ENCODE results near the gene GTF3C4. TPM values are rescaled to one million over a fixed set of nuclear protein-coding genes. Genes with fewer than 3 reads are reported as not detected.
A peak's percentile ranks its signal among the peaks of the same experiment; 100 is the strongest.

The GTF3C4 gene
- total RNA-seq, 1 donor from 2014 or later = 16.5 TPM

GRCh38 chr9:132648283-132648682, 22.0 kb upstream of the GTF3C4 start:
- no peak for DNase-seq (ENCODE audit: low spot score)

- DNase-seq (ENCODE audit: low spot score) = no peak
Measured at GRCh38 chr9:132648685-132649084, 21.6 kb upstream of the GTF3C4 start.

- no peak for DNase-seq (ENCODE audit: low spot score)
Measured at GRCh38 chr9:132651259-132651658, 19.0 kb upstream of the GTF3C4 start.

- no peak for DNase-seq (ENCODE audit: low spot score)
Measured at GRCh38 chr9:132656299-132656698, 14.0 kb upstream of the GTF3C4 start.

GRCh38 chr9:132662152-132662945, 7.9 kb upstream of the GTF3C4 start:
- DNase-seq (ENCODE audit: low spot score) = no peak

- no peak for DNase-seq (ENCODE audit: low spot score)
Measured at GRCh38 chr9:132663117-132663516, 7.1 kb upstream of the GTF3C4 start.

GRCh38 chr9:132663851-132664250, 6.4 kb upstream of the GTF3C4 start:
- DNase-seq (ENCODE audit: low spot score) = no peak

GRCh38 chr9:132669319-132669697, 956 bp upstream of the GTF3C4 start:
- no peak for DNase-seq (ENCODE audit: low spot score)

- DNase-seq (ENCODE audit: low spot score) = peak; percentile 88
Measured at GRCh38 chr9:132669698-132670456, 387 bp upstream of the GTF3C4 start, which contains the start of gene DDX31. DDX31 (minus strand) TSS chr9:132669983; CDS start chr9:132669934, 49 bp downstream.

GRCh38 chr9:132671620-132672412, 1.6 kb downstream of the GTF3C4 start:
- DNase-seq (ENCODE audit: low spot score) = no peak

GRCh38 chr9:132672413-132672690, 2.1 kb downstream of the GTF3C4 start:
- no peak for DNase-seq (ENCODE audit: low spot score)

GRCh38 chr9:132673355-132673754, 3.1 kb downstream of the GTF3C4 start:
- DNase-seq (ENCODE audit: low spot score) = no peak

- DNase-seq (ENCODE audit: low spot score) = no peak
Measured at GRCh38 chr9:132674485-132674884, 4.2 kb downstream of the GTF3C4 start.

- no peak for DNase-seq (ENCODE audit: low spot score)
Measured at GRCh38 chr9:132677976-132678375, 7.7 kb downstream of the GTF3C4 start.

- no peak for DNase-seq (ENCODE audit: low spot score)
Measured at GRCh38 chr9:132679946-132680625, 9.8 kb downstream of the GTF3C4 start.

GRCh38 chr9:132681561-132681960, 11.3 kb downstream of the GTF3C4 start:
- DNase-seq (ENCODE audit: low spot score) = no peak

GRCh38 chr9:132683873-132684272, 13.6 kb downstream of the GTF3C4 start:
- DNase-seq (ENCODE audit: low spot score) = no peak

GRCh38 chr9:132690696-132691095, 20.4 kb downstream of the GTF3C4 start:
- no peak for DNase-seq (ENCODE audit: low spot score)

GRCh38 chr9:132694144-132694543, 23.9 kb downstream of the GTF3C4 start:
- no peak for DNase-seq (ENCODE audit: low spot score)

GRCh38 chr9:132697230-132697629, 27.0 kb downstream of the GTF3C4 start:
- DNase-seq (ENCODE audit: low spot score) = no peak

GRCh38 chr9:132698989-132699388, 28.7 kb downstream of the GTF3C4 start:
- peak; percentile 52 for DNase-seq (ENCODE audit: low spot score)

GRCh38 chr9:132699956-132700355, 29.7 kb downstream of the GTF3C4 start:
- DNase-seq (ENCODE audit: low spot score) = no peak

All from ureter (tissue), 1 donor.